UCSD-AML1 (cell line): ENCODE data around the gene DCP2.

Source experiments
- DNase-seq: peaks from one replicate; lab custom pipeline; 2025; ENCODE audit not compliant: unreplicated experiment; lab: John Stamatoyannopoulos, UW

DCP2 gene

DNA sequence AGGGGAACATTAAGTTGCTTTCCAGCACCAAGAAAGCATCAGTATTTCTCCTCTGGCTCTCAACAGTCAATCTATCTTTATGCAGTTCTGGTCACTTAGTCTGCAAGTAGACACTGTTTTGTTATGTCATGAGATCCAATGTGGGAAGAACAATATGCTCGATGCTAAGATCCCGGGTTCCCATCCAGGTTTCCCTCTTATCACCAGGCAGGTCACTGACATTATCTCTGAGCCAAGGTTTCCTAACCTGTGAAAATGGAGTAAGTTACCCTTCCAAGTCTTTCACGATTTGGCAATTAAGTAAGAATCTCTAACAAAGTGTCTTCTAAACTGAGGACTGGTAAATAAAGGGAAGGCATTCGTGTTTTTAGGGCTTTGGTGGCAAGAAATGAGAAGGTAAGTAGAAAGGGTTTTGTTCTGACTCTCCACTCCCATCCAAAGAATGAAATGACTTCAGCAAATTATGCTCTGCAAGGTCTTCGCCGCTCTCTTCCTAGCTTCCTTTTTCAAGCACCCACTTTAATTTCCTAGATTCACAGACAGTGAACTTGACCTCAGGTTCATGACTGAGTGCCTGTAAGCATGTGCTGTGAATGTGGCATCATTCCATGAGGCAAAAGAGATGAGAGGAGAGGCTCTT is 86.4 kb downstream of the DCP2 start:
- DNase-seq = no peak

DNA sequence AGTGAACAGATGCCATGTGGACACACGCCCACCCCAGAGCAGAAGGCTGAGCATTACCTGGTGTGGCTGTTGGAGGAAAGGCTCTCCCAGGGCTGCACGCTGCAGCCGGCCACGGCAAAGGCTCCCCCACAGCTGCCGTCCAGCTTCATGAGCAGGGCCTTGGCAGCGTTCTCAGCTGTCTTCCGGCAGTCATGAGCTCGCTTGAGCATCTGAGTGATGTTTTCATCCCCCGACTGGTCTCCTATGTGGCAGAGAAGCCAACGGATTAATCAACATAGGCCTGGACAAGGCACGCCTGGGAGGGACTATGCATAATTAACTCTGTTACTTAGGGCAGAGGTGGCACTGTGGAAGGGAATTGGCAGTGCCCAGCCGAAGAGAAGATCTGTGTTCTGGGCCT is 87.3 kb downstream of the DCP2 start:
- no peak for DNase-seq

DNA sequence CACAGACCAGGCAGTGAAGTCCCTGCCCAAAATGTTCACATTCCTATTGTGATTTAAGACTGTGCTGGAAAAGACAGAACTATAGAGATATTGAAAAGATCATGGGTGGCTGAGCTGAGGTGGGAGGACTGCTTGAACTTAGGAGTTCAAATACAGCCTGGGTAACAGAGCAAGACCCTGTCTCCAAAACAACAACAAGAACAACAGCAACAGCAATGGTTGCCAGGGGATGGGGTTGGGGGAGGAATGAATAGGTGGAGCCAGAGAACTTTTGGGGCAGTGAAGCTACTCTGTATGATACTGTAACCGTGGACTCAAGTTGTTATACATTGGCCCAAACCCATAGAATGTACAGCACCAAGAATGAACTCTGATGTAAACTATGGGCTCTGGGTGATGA is 88.2 kb downstream of the DCP2 start:
- DNase-seq = no peak

DNA sequence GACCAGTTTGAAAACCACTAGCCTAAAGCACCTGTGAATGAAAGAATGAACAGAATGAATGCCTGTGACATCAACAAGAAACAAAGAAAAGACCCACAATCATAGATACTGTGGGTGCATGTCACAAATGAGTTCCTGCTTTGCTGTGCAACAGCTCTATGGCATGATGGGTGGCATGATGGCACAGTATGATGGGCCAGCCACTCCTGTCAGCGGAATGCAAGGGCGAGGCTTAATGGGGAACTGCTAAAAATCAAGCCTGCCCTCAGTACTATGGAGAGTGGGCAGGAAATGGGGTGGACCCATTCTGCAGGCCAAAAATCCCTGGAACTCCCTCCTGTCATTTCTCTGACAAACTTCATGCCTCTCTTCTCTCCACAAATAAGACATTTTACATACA is 89.0 kb downstream of the DCP2 start:
- no peak for DNase-seq

DNA sequence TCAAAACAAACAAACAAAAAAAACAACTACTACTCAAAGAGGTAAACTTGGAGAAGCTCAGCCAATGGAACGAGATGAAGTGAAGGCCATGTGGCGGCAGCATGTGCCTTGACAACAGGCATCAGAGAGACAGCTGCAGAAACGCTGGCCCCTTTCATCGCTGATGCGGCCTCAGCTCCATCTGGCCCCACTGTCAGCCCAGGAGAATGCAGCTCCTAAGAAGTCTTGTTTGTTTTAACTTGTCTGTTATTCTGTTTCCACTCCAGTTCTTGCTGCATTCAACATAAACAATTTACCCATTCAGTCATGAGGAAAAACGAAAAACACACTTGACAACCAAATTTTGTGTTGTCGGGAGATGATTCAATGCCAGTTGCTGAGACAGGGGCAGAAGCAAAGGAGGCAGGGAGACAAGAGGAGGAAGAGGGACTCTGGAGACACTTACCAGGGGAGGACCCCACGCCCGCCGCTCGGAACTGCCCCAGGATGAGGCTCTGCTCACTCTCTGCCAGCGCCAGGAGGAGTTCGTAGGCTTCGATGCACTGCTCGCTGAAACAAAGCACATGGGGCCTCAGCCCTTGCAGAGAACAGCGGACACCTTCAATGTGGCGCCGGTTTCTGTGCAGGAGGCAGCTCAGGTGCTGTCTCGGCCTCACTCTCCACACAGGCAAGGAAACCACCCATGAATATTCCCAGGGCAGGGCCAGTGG is 91.2 kb downstream of the DCP2 start:
- no peak for DNase-seq

DNA sequence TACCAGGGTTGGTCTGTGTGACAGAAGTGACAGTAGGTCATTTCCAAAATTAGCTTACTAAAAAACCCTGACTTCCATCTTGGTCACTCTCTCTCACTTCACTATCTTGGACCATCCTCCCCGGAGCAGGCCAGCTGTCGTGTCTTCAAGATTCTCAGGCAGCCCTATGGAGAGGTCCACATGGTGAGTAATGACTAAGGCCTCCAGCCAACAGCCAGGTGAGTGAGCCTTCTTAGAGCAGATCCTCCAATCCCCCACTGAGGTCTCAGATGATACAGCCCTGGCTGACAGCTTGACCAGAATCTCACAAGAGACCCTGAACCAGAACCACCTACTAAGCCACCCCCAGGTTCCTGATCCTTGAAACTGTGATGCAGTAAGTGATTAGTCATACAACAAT is 92.0 kb downstream of the DCP2 start:
- DNase-seq = no peak
